ENCODE data around the gene SLC51B. TPM values are rescaled to one million over a fixed set of nuclear protein-coding genes. Genes with fewer than 3 reads are reported as not detected.

SLC51B gene
- total RNA-seq, 1 donor from 2014 or later, result not detected

GRCh38 chr15:65083262-65083701 is 38.1 kb downstream of the SLC51B start:
- peak overlapping the region; percentile 59 for H3K27ac Mint-ChIP-seq (ENCODE audit: unreplicated experiment)
- peaks cover 37% of the 10 kb centered on the region for H3K4me1 Mint-ChIP-seq (ENCODE audit: low read depth, unreplicated experiment)
- no peak for TF ChIP-seq CTCF (IDR thresholded peaks at IDR 0.05; ENCODE audit: partially characterized antibody, unreplicated experiment)
- H3K36me3 Mint-ChIP-seq (ENCODE audit: unreplicated experiment), result no peaks in the 10 kb centered on the region
- H3K27me3 Mint-ChIP-seq (ENCODE audit: unreplicated experiment), result peaks cover 6% of the 10 kb centered on the region
- peaks cover 4% of the 10 kb centered on the region for H3K9me3 Mint-ChIP-seq (ENCODE audit: unreplicated experiment)
- DNase-seq, result peak; percentile 36
- H3K4me3 Mint-ChIP-seq (ENCODE audit: unreplicated experiment), result peak overlapping the region; percentile 57

GRCh38 chr15:65084500-65085206 is 39.5 kb downstream of the SLC51B start:
- H3K9me3 Mint-ChIP-seq (ENCODE audit: unreplicated experiment), result peaks cover 6% of the 10 kb centered on the region
- H3K4me1 Mint-ChIP-seq (ENCODE audit: low read depth, unreplicated experiment), result peaks cover 37% of the 10 kb centered on the region
- DNase-seq, result no peak
- peak overlapping the region; percentile 87 for H3K27ac Mint-ChIP-seq (ENCODE audit: unreplicated experiment)
- TF ChIP-seq CTCF (IDR thresholded peaks at IDR 0.05; ENCODE audit: partially characterized antibody, unreplicated experiment), result no peak
- H3K36me3 Mint-ChIP-seq (ENCODE audit: unreplicated experiment), result no peaks in the 10 kb centered on the region
- H3K4me3 Mint-ChIP-seq (ENCODE audit: unreplicated experiment), result no peak overlapping the region
- H3K27me3 Mint-ChIP-seq (ENCODE audit: unreplicated experiment), result peaks cover 4% of the 10 kb centered on the region

GRCh38 chr15:65085207-65085753 is 40.1 kb downstream of the SLC51B start:
- TF ChIP-seq CTCF (IDR thresholded peaks at IDR 0.05; ENCODE audit: partially characterized antibody, unreplicated experiment), result no peak
- no peak for DNase-seq
- peak overlapping the region; percentile 3 for H3K4me3 Mint-ChIP-seq (ENCODE audit: unreplicated experiment)
- H3K27ac Mint-ChIP-seq (ENCODE audit: unreplicated experiment), result no peak overlapping the region
- peaks cover 4% of the 10 kb centered on the region for H3K27me3 Mint-ChIP-seq (ENCODE audit: unreplicated experiment)
- peaks cover 37% of the 10 kb centered on the region for H3K4me1 Mint-ChIP-seq (ENCODE audit: low read depth, unreplicated experiment)
- peaks cover 6% of the 10 kb centered on the region for H3K9me3 Mint-ChIP-seq (ENCODE audit: unreplicated experiment)
- H3K36me3 Mint-ChIP-seq (ENCODE audit: unreplicated experiment), result no peaks in the 10 kb centered on the region

- peak; percentile 58 for DNase-seq
- peak; percentile 64 for TF ChIP-seq CTCF (IDR thresholded peaks at IDR 0.05; ENCODE audit: partially characterized antibody, unreplicated experiment)
- H3K27me3 Mint-ChIP-seq (ENCODE audit: unreplicated experiment), result peaks cover 4% of the 10 kb centered on the region
- H3K36me3 Mint-ChIP-seq (ENCODE audit: unreplicated experiment), result no peaks in the 10 kb centered on the region
- H3K4me3 Mint-ChIP-seq (ENCODE audit: unreplicated experiment), result no peak overlapping the region
- peaks cover 37% of the 10 kb centered on the region for H3K4me1 Mint-ChIP-seq (ENCODE audit: low read depth, unreplicated experiment)
- H3K9me3 Mint-ChIP-seq (ENCODE audit: unreplicated experiment), result peaks cover 6% of the 10 kb centered on the region
- H3K27ac Mint-ChIP-seq (ENCODE audit: unreplicated experiment), result no peak overlapping the region
Measured at GRCh38 chr15:65085990-65086679, 40.9 kb downstream of the SLC51B start.
